Islet precursor cell (in vitro differentiated cells): ENCODE data around the gene TMEM259.

ENCODE experiments used
- DNase-seq: peaks from one replicate; pipeline ENCODE4 v3.0.0-alpha.2; 2018

TMEM259 gene

DNA sequence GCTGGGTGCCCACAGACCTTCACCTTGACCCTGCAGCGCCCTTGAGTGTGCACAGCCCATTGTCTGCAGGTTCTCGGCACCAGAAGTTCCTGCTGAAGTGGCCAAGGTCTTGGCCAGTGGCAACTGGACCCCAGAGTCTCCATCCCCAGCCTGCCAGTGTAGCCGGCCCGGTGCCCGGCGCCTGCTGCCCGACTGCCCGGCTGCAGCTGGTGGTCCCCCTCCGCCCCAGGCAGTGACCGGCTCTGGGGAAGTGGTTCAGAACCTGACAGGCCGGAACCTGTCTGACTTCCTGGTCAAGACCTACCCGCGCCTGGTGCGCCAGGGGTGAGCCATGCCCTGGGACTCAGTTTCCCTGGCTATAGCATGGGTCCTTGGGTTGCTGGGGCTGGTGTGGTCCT lies 34.1 kb upstream of the TMEM259 start:
- DNase-seq, result no peak

DNA sequence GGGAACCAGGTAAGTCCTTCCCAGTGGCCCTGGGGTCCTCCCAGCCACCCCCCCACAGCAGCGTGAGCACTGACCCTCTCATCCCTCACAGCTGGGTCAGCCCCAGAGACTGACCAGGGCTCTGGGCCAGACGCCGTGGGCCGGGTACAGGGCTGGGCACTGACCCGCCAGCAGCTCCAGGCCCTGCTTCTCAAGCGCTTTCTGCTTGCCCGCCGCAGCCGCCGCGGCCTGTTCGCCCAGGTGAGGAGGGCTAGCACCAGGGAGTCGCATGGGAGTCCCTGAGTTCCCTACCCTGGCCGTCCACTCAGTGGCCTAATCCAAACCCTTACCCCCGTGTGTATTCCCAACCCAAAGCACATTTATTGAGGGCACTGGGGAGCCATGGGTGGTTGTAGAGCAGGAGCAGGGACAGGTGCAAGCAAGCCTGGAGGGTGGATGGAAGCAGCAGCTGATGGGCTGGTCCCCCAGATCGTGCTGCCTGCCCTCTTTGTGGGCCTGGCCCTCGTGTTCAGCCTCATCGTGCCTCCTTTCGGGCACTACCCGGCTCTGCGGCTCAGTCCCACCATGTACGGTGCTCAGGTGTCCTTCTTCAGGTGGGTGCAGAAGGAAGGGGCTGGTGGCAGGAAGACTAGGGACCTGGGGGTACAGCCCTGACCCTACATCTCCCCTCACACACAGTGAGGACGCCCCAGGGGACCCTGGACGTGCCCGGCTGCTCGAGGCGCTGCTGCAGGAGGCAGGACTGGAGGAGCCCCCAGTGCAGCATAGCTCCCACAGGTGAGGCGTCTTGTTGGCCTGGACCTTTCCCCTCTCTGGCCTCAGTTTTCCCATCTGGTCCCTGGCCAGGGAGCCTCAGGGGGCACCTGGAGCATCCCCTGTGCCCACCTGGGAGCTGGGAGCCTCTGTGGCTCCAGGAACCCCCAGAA lies 33.4 kb upstream of the TMEM259 start:
- no peak for DNase-seq

DNA sequence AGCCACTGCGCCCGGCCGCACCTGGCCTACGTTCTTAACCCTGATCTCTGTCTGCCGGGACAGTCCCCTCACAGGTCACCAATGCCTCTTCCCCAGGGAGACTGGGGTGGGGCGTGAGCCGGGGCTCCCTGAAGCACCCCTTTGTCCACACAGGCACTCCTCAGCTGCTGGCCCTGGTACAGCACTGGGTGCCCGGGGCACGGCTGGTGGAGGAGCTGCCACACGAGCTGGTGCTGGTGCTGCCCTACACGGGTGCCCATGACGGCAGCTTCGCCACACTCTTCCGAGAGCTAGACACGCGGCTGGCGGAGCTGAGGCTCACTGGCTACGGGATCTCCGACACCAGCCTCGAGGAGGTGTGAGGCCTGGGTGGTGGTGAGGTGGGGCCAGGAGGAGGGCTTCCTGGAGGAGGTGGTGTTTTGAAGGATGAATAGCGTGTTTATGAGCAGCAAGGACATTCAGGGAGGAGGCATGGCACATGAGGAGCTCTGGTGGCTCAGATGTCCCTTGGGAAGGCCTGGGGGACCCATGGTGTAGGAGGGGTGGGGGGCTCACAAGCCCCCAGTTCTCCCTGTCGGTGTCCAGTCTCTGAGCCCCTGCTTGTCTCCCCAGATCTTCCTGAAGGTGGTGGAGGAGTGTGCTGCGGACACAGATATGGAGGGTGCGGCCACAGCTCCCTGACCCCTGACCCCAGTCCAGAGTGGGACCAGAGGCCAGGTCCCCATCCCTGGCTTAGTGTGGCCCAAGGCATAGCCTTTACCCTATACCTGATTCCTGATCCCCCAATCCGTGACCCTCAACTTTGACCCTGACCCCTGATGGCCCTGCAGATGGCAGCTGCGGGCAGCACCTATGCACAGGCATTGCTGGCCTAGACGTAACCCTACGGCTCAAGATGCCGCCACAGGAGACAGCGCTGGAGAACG lies 32.5 kb upstream of the TMEM259 start:
- no peak for DNase-seq

DNA sequence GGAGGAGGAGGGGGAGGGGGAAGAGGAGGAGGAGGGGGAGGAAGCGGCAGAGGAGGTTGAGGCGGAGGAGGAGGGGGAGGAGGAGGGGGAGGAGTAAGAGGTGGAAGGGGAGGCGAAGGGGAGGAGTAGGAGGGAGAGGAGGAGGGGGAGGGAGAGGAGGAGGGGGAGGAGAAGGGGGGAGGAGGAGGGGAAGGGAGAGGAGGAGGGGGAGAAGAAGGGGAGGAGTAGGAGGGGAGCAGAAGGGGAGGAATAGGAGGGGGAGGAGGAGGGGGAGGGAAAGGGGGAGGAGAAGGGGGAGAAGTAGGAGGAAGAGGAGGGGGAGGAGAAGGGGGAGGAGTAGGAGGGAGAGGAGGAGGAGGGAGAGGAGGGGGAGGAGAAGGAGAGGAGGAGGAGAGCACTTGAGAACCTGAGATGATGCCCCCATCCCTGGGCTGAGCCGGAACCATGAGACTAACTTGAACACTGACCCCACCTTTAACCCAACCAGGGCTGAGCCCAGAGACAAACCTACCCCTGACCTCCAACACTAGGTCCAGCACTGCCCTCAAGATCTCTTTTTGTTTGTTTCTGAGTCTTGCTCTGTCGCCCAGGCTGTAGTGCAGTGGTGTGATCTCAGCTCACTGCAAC lies 31.5 kb upstream of the TMEM259 start:
- no peak for DNase-seq

DNA sequence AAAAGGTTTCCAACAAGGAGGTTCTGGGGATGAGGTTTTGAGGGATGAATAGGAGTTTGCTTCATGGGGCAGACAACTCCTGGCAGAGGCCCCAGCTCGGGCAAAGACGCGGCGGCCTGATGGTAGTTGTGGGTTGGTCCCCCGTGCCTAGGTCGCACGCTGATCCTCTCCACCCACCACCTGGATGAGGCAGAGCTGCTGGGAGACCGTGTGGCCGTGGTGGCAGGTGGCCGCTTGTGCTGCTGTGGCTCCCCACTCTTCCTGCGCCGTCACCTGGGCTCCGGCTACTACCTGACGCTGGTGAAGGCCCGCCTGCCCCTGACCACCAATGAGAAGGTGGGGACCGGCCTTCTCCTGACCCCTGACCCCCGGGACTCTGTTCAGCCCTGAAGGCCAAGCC lies 30.9 kb upstream of the TMEM259 start:
- no peak for DNase-seq

DNA sequence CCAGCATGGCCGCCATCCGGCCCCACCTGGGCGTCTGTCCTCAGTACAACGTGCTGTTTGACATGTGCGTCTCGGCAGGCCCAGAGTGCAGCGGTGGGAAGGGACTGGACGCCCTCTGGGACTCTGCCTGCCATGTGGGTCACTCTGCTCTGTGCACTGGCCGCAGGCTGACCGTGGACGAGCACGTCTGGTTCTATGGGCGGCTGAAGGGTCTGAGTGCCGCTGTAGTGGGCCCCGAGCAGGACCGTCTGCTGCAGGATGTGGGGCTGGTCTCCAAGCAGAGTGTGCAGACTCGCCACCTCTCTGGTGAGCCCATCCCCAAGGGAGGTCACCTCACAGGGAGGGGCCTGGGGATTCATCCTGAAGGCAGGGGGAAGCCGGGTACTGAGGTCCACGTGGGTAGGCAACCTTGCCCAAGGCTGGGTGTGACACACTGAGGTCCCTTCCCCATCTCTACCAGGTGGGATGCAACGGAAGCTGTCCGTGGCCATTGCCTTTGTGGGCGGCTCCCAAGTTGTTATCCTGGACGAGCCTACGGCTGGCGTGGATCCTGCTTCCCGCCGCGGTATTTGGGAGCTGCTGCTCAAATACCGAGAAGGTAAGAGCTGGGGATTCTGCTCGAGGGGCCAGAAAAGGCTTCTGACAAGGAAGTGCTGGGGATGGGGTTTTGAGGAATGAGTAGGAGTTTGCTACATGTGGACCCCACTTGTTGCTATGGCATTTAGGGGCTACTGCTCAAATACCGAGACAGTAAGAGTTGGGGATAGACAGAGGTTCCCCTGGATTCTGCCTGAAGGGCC lies 30.3 kb upstream of the TMEM259 start:
- DNase-seq, result no peak

DNA sequence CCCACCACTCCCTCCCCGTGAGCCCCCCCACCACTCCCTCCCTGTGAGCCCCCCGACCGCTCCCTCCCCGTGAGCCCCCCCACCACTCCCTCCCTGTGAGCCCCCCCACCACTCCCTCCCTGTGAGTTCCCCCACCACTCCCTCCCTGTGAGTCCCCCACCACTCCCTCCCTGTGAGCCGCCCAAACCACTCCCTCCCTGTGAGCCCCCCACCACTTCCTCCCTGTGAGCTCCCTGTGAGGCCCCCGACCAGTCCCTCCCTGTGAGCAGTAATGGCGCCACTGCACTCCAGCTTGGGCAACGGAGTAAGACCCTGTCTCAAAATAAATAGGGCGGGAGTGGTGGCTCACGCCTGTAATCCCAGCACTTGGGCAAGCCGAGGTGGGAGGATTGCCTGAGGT lies 28.9 kb upstream of the TMEM259 start:
- DNase-seq, result no peak

DNA sequence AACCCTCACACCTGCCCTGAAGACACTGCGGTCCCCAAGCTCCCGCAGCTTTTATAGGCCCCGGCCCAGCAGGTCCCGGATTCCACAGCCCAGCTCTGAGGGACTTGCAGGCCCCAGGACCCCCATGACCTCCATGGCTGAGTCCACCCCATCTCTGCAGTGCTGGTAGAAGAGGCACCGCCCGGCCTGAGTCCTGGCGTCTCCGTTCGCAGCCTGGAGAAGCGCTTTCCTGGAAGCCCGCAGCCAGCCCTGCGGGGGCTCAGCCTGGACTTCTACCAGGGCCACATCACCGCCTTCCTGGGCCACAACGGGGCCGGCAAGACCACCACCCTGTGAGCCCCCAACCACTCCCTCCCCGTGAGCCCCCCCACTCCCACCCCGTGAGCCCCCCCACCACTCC lies 28.2 kb upstream of the TMEM259 start:
- DNase-seq, result peak; percentile 50

DNA sequence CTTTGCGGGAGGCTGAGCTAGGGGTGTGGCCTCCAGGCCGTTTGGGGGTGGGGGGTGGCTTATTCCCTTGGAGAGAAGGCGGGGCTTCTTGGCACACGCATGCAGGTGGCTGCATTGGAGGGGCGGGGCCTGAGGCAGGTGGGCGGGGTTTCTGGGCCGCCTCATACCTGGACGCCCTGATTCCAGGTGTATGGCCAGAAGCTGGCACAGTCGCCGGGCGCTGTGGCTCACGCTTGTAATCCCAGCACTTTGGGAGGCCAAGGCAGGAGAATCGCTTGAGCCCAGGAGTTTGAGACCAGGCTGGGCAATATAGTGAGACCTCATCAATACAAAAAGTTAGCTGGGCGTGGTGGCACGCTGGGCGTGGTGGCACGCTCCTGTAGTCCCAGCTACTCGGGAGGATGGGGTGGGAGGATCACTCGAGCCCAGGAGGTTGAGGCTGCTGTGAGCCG lies 26.8 kb upstream of the TMEM259 start:
- peak; percentile 40 for DNase-seq

DNA sequence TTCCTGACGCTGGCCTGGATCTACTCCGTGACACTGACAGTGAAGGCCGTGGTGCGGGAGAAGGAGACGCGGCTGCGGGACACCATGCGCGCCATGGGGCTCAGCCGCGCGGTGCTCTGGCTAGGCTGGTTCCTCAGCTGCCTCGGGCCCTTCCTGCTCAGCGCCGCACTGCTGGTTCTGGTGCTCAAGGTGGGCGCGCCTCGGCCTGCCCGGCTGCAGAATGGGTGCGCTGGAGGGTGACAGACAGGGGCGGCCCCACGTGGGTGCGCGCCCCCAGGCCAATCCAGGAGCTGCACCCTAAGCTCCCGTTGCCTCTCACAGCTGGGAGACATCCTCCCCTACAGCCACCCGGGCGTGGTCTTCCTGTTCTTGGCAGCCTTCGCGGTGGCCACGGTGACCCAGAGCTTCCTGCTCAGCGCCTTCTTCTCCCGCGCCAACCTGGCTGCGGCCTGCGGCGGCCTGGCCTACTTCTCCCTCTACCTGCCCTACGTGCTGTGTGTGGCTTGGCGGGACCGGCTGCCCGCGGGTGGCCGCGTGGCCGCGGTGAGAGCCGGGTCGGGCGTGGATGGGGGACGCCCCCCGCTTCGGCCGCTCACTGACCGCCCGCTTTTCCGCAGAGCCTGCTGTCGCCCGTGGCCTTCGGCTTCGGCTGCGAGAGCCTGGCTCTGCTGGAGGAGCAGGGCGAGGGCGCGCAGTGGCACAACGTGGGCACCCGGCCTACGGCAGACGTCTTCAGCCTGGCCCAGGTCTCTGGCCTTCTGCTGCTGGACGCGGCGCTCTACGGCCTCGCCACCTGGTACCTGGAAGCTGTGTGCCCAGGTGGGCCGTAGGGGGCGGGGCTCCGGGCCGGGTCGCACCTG lies 26.1 kb upstream of the TMEM259 start:
- DNase-seq, result peak; percentile 41

DNA sequence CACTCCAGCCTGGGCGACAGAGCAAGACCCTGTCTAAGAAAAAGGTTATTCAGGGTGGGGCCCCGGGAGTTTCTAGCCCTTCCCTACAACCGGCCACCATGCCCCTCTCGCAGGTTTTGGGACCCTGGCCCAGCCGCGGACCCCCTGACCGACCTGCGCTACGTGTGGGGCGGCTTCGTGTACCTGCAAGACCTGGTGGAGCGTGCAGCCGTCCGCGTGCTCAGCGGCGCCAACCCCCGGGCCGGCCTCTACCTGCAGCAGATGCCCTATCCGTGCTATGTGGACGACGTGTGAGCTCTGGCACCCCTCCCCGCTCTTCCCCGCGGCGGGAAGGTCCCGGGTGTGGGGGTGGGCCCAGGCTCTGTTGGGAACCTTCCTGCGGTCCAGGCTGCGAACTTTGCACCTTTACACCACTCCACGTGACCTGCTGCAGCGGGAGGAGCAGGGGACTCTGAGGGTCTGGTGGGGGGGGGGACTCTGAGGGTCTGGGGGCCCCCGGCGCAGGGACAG lies 25.2 kb upstream of the TMEM259 start:
- peak; percentile 56 for DNase-seq

DNA sequence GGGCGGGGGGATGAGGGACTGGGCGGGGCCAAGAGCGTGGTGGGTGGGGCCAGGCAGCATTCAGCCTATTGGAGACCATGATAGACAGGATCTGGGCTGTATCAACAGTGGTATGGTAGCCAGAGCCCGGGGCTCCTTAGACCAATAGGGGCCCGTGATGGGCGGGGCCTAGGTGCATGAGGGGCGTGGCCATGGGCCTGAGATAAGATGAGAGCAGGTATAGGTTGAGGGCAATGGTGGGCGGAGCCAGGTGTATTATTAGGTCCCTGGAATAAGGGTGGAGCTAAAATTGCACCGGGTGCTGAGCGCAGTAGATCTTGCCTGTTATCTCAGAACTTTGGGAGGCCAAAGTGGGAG lies 24.3 kb upstream of the TMEM259 start:
- DNase-seq, result peak; percentile 84

DNA sequence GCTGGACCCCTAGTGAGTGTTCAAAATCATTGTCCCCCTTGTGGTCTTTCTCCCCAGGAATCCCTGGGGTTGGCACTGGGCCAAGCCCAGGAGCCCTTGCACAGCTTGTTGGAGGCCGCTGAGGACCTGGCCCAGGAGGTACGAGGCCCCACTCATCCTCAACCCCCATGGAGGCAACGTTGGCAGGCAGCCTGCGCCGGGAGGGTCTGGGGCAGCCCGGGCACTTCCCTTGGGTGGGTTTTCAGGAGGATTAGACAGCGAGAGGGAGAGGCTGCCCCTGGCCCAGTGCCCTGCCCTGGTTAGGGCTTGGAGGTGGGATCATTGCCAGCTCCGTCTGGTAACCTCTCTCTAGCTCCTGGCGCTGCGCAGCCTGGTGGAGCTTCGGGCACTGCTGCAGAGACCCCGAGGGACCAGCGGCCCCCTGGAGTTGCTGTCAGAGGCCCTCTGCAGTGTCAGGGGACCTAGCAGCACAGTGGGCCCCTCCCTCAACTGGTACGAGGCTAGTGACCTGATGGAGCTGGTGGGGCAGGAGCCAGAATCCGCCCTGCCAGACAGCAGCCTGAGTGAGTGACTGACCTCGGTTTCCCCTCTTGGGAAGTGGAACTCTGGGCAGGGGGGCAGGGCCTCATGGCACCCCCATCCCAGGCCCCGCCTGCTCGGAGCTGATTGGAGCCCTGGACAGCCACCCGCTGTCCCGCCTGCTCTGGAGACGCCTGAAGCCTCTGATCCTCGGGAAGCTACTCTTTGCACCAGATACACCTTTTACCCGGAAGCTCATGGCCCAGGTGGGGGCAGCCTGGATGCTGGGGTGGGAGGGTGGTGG lies 22.0 kb upstream of the TMEM259 start:
- DNase-seq, result peak; percentile 44

DNA sequence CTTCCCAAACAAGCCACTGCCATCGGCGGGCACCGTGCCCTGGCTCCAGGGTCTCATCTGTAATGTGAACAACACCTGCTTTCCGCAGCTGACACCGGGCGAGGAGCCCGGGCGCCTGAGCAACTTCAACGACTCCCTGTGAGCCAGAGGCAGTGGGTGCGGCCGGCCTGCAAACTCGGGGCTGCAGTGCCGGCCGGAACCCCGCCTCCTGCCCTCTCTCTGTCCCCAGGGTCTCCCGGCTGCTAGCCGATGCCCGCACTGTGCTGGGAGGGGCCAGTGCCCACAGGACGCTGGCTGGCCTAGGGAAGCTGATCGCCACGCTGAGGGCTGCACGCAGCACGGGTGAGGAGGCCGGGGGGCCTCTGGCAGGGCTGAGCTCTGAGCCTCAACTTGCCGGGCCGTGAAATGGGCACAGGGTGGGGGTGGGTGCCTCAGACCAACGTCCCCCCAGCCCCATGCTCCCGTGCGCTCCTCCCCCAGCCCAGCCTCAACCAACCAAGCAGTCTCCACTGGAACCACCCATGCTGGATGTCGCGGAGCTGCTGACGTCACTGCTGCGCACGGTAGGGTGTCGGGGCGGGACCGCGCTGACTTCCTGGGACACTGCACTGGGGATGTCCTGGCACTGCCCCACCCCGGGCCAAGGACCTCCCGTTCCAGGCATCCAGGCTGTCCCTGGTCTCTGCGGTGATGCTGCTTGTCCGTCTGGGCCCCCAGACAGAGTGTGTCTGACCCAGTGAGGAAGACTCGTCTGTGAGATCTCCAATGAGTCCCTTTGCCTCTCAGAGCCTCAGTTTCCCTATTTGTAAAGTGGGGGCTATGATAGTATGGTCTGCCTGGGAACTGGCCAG lies 21.1 kb upstream of the TMEM259 start:
- peak; percentile 48 for DNase-seq

DNA sequence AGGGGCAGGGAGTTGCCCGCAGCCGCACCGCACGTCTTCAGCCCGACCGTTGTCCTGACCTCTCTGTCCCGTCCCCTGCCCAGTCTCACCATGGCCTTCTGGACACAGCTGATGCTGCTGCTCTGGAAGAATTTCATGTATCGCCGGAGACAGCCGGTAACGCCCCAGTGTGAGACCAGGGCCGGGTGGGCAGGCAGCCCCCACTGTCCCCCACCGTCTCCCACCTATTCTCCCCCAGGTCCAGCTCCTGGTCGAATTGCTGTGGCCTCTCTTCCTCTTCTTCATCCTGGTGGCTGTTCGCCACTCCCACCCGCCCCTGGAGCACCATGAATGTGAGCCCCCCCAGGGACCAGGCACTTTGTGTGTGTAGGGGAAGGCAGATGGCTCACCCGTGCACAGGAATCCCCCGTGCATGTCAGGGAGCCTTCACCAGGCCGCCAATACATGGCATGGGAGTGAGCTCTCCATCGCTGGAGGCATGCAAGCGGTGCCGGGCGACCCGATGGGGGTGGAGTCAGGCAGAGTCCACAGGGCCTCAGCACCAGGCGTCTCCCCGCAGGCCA lies 20.4 kb upstream of the TMEM259 start:
- DNase-seq, result no peak

DNA sequence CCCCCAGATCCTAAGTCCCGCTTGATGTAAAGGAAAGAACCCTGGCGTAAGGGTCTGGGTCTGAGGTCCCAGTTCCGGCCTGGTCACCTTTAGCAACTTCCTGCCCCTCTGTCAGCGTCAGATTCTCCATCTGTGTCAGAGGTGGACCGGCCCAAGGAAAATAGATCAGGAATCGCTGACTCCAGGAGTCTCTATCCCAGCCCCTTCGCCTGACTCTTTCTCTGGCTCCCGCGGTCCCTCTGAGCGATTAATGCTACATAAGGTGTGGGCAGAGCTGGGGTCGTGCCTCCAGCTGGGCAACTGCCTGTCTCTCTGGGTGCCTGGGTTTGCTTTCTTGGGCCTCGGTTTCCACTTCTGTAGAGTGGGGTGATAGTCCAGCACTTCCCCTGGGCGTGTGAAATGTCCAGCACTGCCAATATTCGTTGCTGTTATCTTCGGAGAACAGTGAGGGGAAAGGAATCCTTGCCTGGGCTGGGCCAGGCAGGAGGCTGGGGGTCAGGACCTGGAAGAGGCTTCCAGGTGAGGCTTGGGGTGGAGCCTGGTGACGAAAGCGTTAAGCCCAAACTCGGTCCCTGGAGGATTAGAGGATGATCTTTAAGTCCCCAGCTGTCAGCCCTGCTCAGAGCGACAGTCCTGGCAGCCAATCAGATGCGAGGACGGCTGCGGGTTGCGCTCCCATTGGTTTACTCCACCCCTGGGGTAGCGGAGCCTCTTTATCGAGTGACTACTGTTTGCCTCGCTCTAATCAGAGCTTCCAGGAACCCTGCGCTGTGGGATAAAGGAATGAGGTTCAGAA lies 19.8 kb upstream of the TMEM259 start:
- DNase-seq, result peak; percentile 96

DNA sequence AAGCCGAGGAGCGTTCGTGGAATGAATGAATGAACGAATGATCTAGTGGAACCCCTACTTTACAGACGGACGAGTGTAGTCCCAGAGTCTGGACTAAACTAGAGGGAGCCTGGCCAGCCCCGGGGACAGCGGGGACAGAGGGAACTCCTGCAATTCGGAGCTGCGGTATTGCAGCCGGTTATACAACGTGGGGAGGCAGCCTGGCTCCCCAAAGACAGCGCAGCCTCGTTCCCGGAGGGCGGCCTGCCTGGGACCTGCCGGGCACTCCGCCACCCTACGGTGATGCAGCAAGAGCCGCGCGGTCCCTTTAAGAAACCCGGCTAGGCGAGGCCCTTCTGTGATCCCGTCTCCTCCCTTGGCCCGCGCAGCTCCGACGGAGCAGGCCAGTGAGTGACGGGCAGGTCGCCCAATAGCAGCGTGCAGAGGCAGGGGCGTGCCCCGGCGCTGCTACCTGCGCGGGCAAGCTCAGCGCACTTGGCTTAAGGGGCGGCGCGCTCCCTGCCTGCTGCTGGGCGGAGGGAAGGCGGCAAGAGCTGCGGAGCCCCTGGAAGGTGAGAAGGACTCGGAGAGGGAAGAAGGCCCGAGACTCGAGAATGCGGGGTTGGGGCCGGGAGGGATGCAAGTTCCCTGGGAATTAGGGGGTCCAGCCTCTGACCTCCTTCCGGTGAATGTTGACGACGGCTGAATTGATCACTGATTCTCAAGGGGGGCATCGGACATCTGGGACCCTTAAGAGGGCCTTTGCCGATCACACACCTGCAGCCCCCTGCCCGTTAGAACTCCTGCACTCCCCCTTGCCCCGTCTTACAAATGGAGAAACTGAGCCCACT lies 18.9 kb upstream of the TMEM259 start, which contains the start of gene ABCA7:
TSS of gene ABCA7 (plus strand) at position 462 of the 830 bp plus-strand sequence. CDS start 1,255 bp downstream, outside the sequence.
- DNase-seq, result peak; percentile 99
